GM23338 (cell line): ENCODE data around the gene CNTNAP2. TPM values are rescaled to one million over a fixed set of nuclear protein-coding genes. Genes with fewer than 3 reads are reported as not detected.

ENCODE experiments used
- ATAC-seq: fragments of 200-7000 bp; cut with Tn5 transposase; 3 replicates; pipeline ENCODE4 v1.9.1; 2020
- DNase-seq: peaks from one replicate; pipeline ENCODE4 v3.0.0-alpha.2; 2015; ENCODE audit warnings: low spot score
- H2AFZ ChIP-seq: fragments of 200-600 bp; sonication (generic); 2 replicates; pipeline ENCODE4 v1.8.0; 2016; ENCODE audit warnings: antibody characterized with exemption, mild to moderate bottlenecking, moderate library complexity
- H3F3A ChIP-seq: fragments of 200-600 bp; sonication (generic); replicated peaks from 2 replicates; pipeline ENCODE4 v1.8.0; 2017; ENCODE audit warnings: antibody characterized with exemption, mixed run types, low read depth
- H3K27ac ChIP-seq: fragments of 200-600 bp; sonication (generic); 2 replicates; pipeline ENCODE4 v1.6.1; 2016; ENCODE audit warnings: low read depth
- H3K27me3 ChIP-seq: fragments of 200-600 bp; sonication (generic); 2 replicates; pipeline ENCODE4 v1.8.0; 2016; ENCODE audit warnings: mild to moderate bottlenecking, mixed run types, moderate library complexity; ENCODE audit not compliant: insufficient read depth
- H3K36me3 ChIP-seq: fragments of 200-600 bp; sonication (generic); 2 replicates; pipeline ENCODE4 v1.8.0; 2016; ENCODE audit warnings: mild to moderate bottlenecking; ENCODE audit not compliant: insufficient read depth
- H3K4me1 ChIP-seq: fragments of 200-600 bp; sonication (generic); 2 replicates; pipeline ENCODE4 v1.8.0; 2016; ENCODE audit warnings: mild to moderate bottlenecking, moderate library complexity; ENCODE audit not compliant: insufficient read depth
- H3K4me2 ChIP-seq: fragments of 200-600 bp; sonication (generic); 2 replicates; pipeline ENCODE4 v1.7.1; 2017; ENCODE audit warnings: mixed run types
- H3K4me3 ChIP-seq: fragments of 200-600 bp; sonication (generic); 2 replicates; pipeline ENCODE4 v1.6.1; 2016; ENCODE audit warnings: mixed run types
- H3K79me2 ChIP-seq: fragments of 200-600 bp; sonication (generic); replicated peaks from 2 replicates; pipeline ENCODE4 v1.8.0; 2017; ENCODE audit warnings: mild to moderate bottlenecking; ENCODE audit not compliant: insufficient read depth
- H3K9me2 ChIP-seq: fragments of 200-600 bp; sonication (generic); 2 replicates; pipeline ENCODE4 v1.8.0; 2017; ENCODE audit not compliant: insufficient read depth
- H4K20me1 ChIP-seq: fragments of 200-600 bp; sonication (generic); replicated peaks from 2 replicates; pipeline ENCODE4 v1.8.0; 2017; ENCODE audit warnings: mild to moderate bottlenecking; ENCODE audit not compliant: insufficient read depth
- H3K27ac Mint-ChIP-seq: 2 replicates; pipeline ENCODE4 v1.8.0; 2020; ENCODE audit warnings: inconsistent platforms, mild to moderate bottlenecking, moderate library complexity, mixed read lengths
- H3K27me3 Mint-ChIP-seq: 3 replicates; pipeline ENCODE4 v1.8.0; 2022; ENCODE audit warnings: low read depth, mild to moderate bottlenecking, moderate library complexity, mixed read lengths, inconsistent platforms; ENCODE audit not compliant: insufficient read depth, poor library complexity
- H3K36me3 Mint-ChIP-seq: 3 replicates; pipeline ENCODE4 v1.8.0; 2021; ENCODE audit warnings: low read depth, mild to moderate bottlenecking, inconsistent platforms, moderate library complexity, mixed read lengths
- H3K4me1 Mint-ChIP-seq: 3 replicates; pipeline ENCODE4 v1.8.0; 2020; ENCODE audit warnings: mild to moderate bottlenecking, inconsistent platforms, mixed read lengths
- H3K4me3 Mint-ChIP-seq: 3 replicates; pipeline ENCODE4 v1.8.0; 2021; ENCODE audit warnings: moderate library complexity, mild to moderate bottlenecking, inconsistent platforms, mixed read lengths
- H3K9me3 Mint-ChIP-seq: 3 replicates; pipeline ENCODE4 v1.8.0; 2020; ENCODE audit warnings: moderate library complexity, mild to moderate bottlenecking, inconsistent platforms, mixed read lengths
- CREB1 ChIP-seq: fragments of 250-450 bp; sonication (Bioruptor Pico); IDR thresholded peaks from 2 replicates; pipeline ENCODE4 v1.5.0; 2020; ENCODE audit warnings: low read depth, mild to moderate bottlenecking, moderate library complexity
- EZH2 ChIP-seq: fragments of 200-600 bp; sonication (generic); IDR thresholded peaks from one replicate; pipeline ENCODE4 v1.8.0; 2017; ENCODE audit warnings: antibody characterized with exemption, mild to moderate bottlenecking, low read depth; ENCODE audit not compliant: unreplicated experiment
- EZH2phosphoT487 ChIP-seq: fragments of 200-600 bp; sonication (generic); IDR thresholded peaks from one replicate; pipeline ENCODE4 v1.8.1; 2018; ENCODE audit warnings: antibody characterized with exemption; ENCODE audit not compliant: unreplicated experiment
- JUNB ChIP-seq: IDR thresholded peaks from one replicate; pipeline ENCODE4 v1.6.1; 2016; ENCODE audit warnings: antibody characterized with exemption; ENCODE audit not compliant: unreplicated experiment
- NANOG ChIP-seq: IDR thresholded peaks from 2 replicates; pipeline ENCODE4 v1.6.1; 2016; ENCODE audit warnings: antibody characterized with exemption, borderline replicate concordance
- POLR2AphosphoS5 ChIP-seq: IDR thresholded peaks from 2 replicates; pipeline ENCODE4 v1.6.1; 2016; ENCODE audit warnings: antibody characterized with exemption, low read depth
- ZNF331 ChIP-seq: fragments of 250-450 bp; sonication (Bioruptor Pico); IDR thresholded peaks from 2 replicates; pipeline ENCODE4 v1.5.0; 2020; ENCODE audit warnings: low read depth, mild to moderate bottlenecking, moderate library complexity
- polyA plus RNA-seq: library from polyadenylated mRNA; unstranded; fragments of >200 nt; fragmentation: Nextera tagmentation; extraction: Ambion mirVana; gene quantifications from 2 replicates; pipeline ENCODE4 v1.2.1, GENCODE V29; 2016
- total RNA-seq: library from RNA; depleted of rRNA; stranded (reverse); fragments of >200 nt; shearing (Covaris generic); gene quantifications from 2 replicates; pipeline ENCODE4 v1.2.3, GENCODE V29; 2014
- TF ChIP-seq, protein P1 (sequence below): fragments of 250-450 bp; sonication (Bioruptor Pico); IDR thresholded peaks from 2 replicates; pipeline ENCODE4 v1.5.0; 2020; ENCODE audit warnings: mild to moderate bottlenecking, moderate library complexity

The CNTNAP2 gene
- total and polyA plus RNA-seq, 2 experiments from 2014 or later, result 38.2 to 61.3 TPM

DNA sequence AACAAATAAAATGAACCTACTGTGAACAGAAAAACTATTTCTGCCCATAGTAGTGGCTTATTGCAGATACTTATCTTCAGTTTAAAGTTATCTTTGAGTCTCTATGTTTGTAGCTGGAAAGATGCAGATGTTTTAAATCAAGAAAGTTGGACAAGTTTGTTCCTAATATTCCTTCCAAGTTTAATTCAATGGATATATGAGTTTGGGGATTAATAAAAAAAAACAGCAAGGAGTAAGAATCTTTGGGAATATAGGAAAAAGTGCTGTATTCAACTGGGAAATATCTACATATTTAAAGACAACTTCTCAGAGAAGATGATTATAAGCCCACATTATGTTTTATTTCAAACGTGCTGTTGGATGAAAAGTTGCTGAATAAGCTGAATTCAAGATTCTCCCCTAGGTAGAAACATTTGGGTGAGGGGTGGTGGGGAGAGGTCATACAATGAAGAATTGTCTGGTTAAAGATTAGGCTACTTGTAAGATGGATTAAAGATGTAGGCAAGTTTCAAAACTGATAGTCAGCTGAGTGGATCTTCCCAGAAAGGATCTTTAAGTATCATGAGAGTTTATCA is 1135.2 kb downstream of the CNTNAP2 start (continued):
- TF ChIP-seq, protein P1, sequence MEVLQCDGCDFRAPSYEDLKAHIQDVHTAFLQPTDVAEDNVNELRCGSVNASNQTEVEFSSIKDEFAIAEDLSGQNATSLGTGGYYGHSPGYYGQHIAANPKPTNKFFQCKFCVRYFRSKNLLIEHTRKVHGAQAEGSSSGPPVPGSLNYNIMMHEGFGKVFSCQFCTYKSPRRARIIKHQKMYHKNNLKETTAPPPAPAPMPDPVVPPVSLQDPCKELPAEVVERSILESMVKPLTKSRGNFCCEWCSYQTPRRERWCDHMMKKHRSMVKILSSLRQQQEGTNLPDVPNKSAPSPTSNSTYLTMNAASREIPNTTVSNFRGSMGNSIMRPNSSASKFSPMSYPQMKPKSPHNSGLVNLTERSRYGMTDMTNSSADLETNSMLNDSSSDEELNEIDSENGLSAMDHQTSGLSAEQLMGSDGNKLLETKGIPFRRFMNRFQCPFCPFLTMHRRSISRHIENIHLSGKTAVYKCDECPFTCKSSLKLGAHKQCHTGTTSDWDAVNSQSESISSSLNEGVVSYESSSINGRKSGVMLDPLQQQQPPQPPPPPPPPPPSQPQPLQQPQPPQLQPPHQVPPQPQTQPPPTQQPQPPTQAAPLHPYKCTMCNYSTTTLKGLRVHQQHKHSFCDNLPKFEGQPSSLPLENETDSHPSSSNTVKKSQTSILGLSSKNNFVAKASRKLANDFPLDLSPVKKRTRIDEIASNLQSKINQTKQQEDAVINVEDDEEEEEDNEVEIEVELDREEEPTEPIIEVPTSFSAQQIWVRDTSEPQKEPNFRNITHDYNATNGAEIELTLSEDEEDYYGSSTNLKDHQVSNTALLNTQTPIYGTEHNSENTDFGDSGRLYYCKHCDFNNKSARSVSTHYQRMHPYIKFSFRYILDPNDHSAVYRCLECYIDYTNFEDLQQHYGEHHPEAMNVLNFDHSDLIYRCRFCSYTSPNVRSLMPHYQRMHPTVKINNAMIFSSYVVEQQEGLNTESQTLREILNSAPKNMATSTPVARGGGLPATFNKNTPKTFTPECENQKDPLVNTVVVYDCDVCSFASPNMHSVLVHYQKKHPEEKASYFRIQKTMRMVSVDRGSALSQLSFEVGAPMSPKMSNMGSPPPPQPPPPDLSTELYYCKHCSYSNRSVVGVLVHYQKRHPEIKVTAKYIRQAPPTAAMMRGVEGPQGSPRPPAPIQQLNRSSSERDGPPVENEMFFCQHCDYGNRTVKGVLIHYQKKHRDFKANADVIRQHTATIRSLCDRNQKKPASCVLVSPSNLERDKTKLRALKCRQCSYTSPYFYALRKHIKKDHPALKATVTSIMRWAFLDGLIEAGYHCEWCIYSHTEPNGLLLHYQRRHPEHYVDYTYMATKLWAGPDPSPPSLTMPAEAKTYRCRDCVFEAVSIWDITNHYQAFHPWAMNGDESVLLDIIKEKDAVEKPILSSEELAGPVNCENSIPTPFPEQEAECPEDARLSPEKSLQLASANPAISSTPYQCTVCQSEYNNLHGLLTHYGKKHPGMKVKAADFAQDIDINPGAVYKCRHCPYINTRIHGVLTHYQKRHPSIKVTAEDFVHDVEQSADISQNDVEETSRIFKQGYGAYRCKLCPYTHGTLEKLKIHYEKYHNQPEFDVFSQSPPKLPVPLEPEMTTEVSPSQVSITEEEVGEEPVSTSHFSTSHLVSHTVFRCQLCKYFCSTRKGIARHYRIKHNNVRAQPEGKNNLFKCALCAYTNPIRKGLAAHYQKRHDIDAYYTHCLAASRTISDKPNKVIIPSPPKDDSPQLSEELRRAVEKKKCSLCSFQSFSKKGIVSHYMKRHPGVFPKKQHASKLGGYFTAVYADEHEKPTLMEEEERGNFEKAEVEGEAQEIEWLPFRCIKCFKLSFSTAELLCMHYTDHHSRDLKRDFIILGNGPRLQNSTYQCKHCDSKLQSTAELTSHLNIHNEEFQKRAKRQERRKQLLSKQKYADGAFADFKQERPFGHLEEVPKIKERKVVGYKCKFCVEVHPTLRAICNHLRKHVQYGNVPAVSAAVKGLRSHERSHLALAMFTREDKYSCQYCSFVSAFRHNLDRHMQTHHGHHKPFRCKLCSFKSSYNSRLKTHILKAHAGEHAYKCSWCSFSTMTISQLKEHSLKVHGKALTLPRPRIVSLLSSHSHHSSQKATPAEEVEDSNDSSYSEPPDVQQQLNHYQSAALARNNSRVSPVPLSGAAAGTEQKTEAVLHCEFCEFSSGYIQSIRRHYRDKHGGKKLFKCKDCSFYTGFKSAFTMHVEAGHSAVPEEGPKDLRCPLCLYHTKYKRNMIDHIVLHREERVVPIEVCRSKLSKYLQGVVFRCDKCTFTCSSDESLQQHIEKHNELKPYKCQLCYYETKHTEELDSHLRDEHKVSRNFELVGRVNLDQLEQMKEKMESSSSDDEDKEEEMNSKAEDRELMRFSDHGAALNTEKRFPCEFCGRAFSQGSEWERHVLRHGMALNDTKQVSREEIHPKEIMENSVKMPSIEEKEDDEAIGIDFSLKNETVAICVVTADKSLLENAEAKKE (CRISPR knock-in tag), result no peak
- TF ChIP-seq EZH2phosphoT487, result no peak
- TF ChIP-seq ZNF331, result no peak
- no peak for TF ChIP-seq EZH2
- TF ChIP-seq CREB1 (CRISPR knock-in tag), result no peak

DNA sequence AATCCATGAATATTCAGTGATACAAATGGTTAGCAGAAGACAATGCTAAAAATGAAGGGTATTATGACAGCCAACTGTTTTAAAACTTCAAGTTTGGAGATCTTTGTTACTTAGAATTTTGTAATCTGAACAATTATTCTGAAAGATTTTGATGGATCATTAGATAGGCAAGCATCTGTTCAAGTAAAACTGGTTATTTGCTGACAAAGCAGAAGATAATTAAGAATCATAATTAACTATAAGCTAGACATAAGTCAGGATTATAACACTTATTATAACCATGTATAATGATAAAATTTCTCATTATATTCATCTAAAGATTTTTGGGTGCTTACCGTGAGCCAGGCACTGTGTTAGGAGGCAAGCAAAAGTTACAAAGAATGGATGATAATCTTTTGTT is 1145.1 kb downstream of the CNTNAP2 start:
- Mint-ChIP-seq H3K27me3 (peaks cover 3% of the 10 kb centered on the region), H3K9me3 (peaks cover 23% of the 10 kb centered on the region), H3K36me3 (no peaks in the 10 kb centered on the region), H3K27ac (no peak overlapping the region), H3K4me3 (no peak overlapping the region), H3K4me1 (no peaks in the 10 kb centered on the region)
- Histone ChIP-seq H3K9me2 (no peaks in the 10 kb centered on the region), H3K79me2 (no peaks in the 10 kb centered on the region), H4K20me1 (no peaks in the 10 kb centered on the region), H3K4me3 (no peak overlapping the region), H3K27ac (no peak overlapping the region), H3K4me2 (no peak overlapping the region), H3K27me3 (no peaks in the 10 kb centered on the region), H3K4me1 (no peaks in the 10 kb centered on the region), H3F3A (no peaks in the 10 kb centered on the region), H2AFZ (no peak overlapping the region), H3K36me3 (no peaks in the 10 kb centered on the region)
- DNase-seq, result no peak
- no peak for ATAC-seq
- TF ChIP-seq, protein P1 (CRISPR knock-in tag), result no peak
- TF ChIP-seq JUNB (no peak), POLR2AphosphoS5 (no peak), NANOG (no peak)
